Measurements from ENCODE around the gene DLL4.

Gene DLL4

GRCh38 chr15:40928821-40929659 lies at the start of gene DLL4:
DLL4 (plus strand) TSS chr15:40929340; CDS start chr15:40929669, 329 bp downstream.
- DNase-seq: peak; percentile 45

GRCh38 chr15:40879609-40880008 lies 49.5 kb upstream of the DLL4 start:
- DNase-seq: no peak

- no peak for DNase-seq
Measured at GRCh38 chr15:40881351-40881750, 47.8 kb upstream of the DLL4 start.

GRCh38 chr15:40886586-40886985 lies 42.6 kb upstream of the DLL4 start:
- no peak for DNase-seq

- DNase-seq: no peak
Measured at GRCh38 chr15:40889112-40889511, 40.0 kb upstream of the DLL4 start.

- no peak for DNase-seq
Measured at GRCh38 chr15:40891138-40891537, 38.0 kb upstream of the DLL4 start.

GRCh38 chr15:40891810-40892446 lies 37.2 kb upstream of the DLL4 start:
- peak; percentile 19 for DNase-seq

GRCh38 chr15:40892447-40893012 lies 36.6 kb upstream of the DLL4 start:
- no peak for DNase-seq

GRCh38 chr15:40893019-40893670 lies 36.0 kb upstream of the DLL4 start:
- no peak for DNase-seq

- peak; percentile 92 for DNase-seq
Measured at GRCh38 chr15:40893733-40894680, 35.1 kb upstream of the DLL4 start, which contains the start of gene VPS18. VPS18 (plus strand) TSS chr15:40894450; CDS start chr15:40894769, 319 bp downstream.

GRCh38 chr15:40894681-40895448 lies 34.3 kb upstream of the DLL4 start:
- no peak for DNase-seq

- no peak for DNase-seq
Measured at GRCh38 chr15:40899536-40900207, 29.5 kb upstream of the DLL4 start.

GRCh38 chr15:40900256-40901052 lies 28.7 kb upstream of the DLL4 start:
- no peak for DNase-seq

GRCh38 chr15:40901053-40901443 lies 28.1 kb upstream of the DLL4 start:
- no peak for DNase-seq

GRCh38 chr15:40902605-40903561 lies 26.3 kb upstream of the DLL4 start:
- no peak for DNase-seq

GRCh38 chr15:40904552-40905201 lies 24.5 kb upstream of the DLL4 start:
- no peak for DNase-seq

GRCh38 chr15:40906091-40906990 lies 22.8 kb upstream of the DLL4 start:
- peak; percentile 30 for DNase-seq

Data from NCI-H524 treated with DMSO at 0.1 percent for 48 hours (cell line).